Esophagus squamous epithelium (tissue), 4 donors: ENCODE results near the gene CDH20.

Experiments used
- POLR2A ChIP-seq, 4 donors: fragments of 450-650 bp; IDR thresholded peaks; one replicate each; pipeline ENCODE4 v1.6.1; 2017; ENCODE audit warnings: antibody characterized with exemption in 4 of 4, mild to moderate bottlenecking in 4 of 4, moderate library complexity in 3 of 4
- TF ChIP-seq, protein P1 (sequence below), 6 experiments: fragments of 450-650 bp in 4 of 6; fragments of 200-600 bp in 2 of 6; sonication (generic) in 2 of 6; IDR thresholded peaks; one replicate each; pipeline ENCODE4 v1.5.1; 2016 to 2019; ENCODE audit warnings: antibody characterized with exemption in 6 of 6, mild to moderate bottlenecking in 4 of 6, moderate library complexity in 4 of 6

DNA sequence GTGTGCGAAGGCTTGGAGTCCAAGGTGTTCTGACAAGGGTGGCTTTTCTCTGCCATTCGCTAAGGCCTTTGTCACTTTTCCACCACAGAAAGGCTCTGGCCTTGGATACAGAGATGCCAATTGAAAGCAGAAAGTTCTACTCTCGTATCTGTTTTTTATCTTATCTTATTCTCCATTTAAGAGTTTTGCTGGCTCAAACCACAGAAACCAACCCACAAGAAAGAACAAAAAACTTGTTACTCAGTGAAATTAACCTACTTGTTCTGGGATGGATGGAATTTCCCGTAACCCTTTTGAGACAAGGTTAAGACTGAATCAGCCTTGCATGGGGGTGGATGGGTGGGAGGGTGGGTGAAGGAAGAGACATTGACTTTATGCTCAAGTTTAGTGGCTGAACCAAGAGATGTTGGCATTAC, 221.7 kb downstream of the CDH20 start:
- TF ChIP-seq, protein P1, sequence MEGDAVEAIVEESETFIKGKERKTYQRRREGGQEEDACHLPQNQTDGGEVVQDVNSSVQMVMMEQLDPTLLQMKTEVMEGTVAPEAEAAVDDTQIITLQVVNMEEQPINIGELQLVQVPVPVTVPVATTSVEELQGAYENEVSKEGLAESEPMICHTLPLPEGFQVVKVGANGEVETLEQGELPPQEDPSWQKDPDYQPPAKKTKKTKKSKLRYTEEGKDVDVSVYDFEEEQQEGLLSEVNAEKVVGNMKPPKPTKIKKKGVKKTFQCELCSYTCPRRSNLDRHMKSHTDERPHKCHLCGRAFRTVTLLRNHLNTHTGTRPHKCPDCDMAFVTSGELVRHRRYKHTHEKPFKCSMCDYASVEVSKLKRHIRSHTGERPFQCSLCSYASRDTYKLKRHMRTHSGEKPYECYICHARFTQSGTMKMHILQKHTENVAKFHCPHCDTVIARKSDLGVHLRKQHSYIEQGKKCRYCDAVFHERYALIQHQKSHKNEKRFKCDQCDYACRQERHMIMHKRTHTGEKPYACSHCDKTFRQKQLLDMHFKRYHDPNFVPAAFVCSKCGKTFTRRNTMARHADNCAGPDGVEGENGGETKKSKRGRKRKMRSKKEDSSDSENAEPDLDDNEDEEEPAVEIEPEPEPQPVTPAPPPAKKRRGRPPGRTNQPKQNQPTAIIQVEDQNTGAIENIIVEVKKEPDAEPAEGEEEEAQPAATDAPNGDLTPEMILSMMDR (IDR thresholded peaks at IDR 0.05) = no peak
- TF ChIP-seq POLR2A (IDR thresholded peaks at IDR 0.05) = no peak
